ENCODE data around the gene EPHB1.

Gene EPHB1

GRCh38 chr3:135161425-135161824 lies 366.4 kb downstream of the EPHB1 start:
- DNase-seq (ENCODE audit: low spot score) = no peak

GRCh38 chr3:135163701-135164100 lies 368.6 kb downstream of the EPHB1 start:
- DNase-seq (ENCODE audit: low spot score) = no peak

GRCh38 chr3:135165260-135165659 lies 370.2 kb downstream of the EPHB1 start:
- no peak for DNase-seq (ENCODE audit: low spot score)

- no peak for DNase-seq (ENCODE audit: low spot score)
Observed at GRCh38 chr3:135166266-135166825, 371.3 kb downstream of the EPHB1 start.

GRCh38 chr3:135168822-135169221 lies 373.8 kb downstream of the EPHB1 start:
- no peak for DNase-seq (ENCODE audit: low spot score)

GRCh38 chr3:135169651-135170050 lies 374.6 kb downstream of the EPHB1 start:
- no peak for DNase-seq (ENCODE audit: low spot score)

GRCh38 chr3:135170732-135171131 lies 375.7 kb downstream of the EPHB1 start:
- no peak for DNase-seq (ENCODE audit: low spot score)

- no peak for DNase-seq (ENCODE audit: low spot score)
Observed at GRCh38 chr3:135172191-135172869, 377.3 kb downstream of the EPHB1 start.

GRCh38 chr3:135175728-135176277 lies 380.7 kb downstream of the EPHB1 start:
- DNase-seq (ENCODE audit: low spot score) = no peak

GRCh38 chr3:135176881-135177280 lies 381.8 kb downstream of the EPHB1 start:
- DNase-seq (ENCODE audit: low spot score) = no peak

GRCh38 chr3:135178566-135178965 lies 383.5 kb downstream of the EPHB1 start:
- DNase-seq (ENCODE audit: low spot score) = no peak

- DNase-seq (ENCODE audit: low spot score) = no peak
Observed at GRCh38 chr3:135181408-135181807, 386.3 kb downstream of the EPHB1 start.

GRCh38 chr3:135182364-135182998 lies 387.4 kb downstream of the EPHB1 start:
- DNase-seq (ENCODE audit: low spot score) = no peak

GRCh38 chr3:135190658-135191057 lies 395.6 kb downstream of the EPHB1 start:
- DNase-seq (ENCODE audit: low spot score) = no peak

GRCh38 chr3:135191708-135192107 lies 396.6 kb downstream of the EPHB1 start:
- DNase-seq (ENCODE audit: low spot score) = no peak

GRCh38 chr3:135192929-135193328 lies 397.9 kb downstream of the EPHB1 start:
- no peak for DNase-seq (ENCODE audit: low spot score)

GRCh38 chr3:135197246-135197645 lies 402.2 kb downstream of the EPHB1 start:
- no peak for DNase-seq (ENCODE audit: low spot score)

- no peak for DNase-seq (ENCODE audit: low spot score)
Observed at GRCh38 chr3:135197856-135198255, 402.8 kb downstream of the EPHB1 start.

- no peak for DNase-seq (ENCODE audit: low spot score)
Observed at GRCh38 chr3:135199137-135199536, 404.1 kb downstream of the EPHB1 start.

- DNase-seq (ENCODE audit: low spot score) = no peak
Observed at GRCh38 chr3:135203026-135203425, 408.0 kb downstream of the EPHB1 start.

- DNase-seq (ENCODE audit: low spot score) = no peak
Observed at GRCh38 chr3:135213213-135213612, 418.2 kb downstream of the EPHB1 start.

- DNase-seq (ENCODE audit: low spot score) = no peak
Observed at GRCh38 chr3:135213822-135214221, 418.8 kb downstream of the EPHB1 start.

- no peak for DNase-seq (ENCODE audit: low spot score)
Observed at GRCh38 chr3:135214400-135214799, 419.3 kb downstream of the EPHB1 start.
